Left lobe of liver (tissue), 2 donors: ENCODE measurements around the gene FCN2. TPM values are rescaled to one million over a fixed set of nuclear protein-coding genes. Genes with fewer than 3 reads are reported as not detected.

Experiments used
- ATAC-seq: fragments of 200-7000 bp; cut with Tn5 transposase; one replicate; pipeline ENCODE4 v1.9.1; 2020; ENCODE audit warnings: mild to moderate bottlenecking, moderate library complexity
- DNase-seq: peaks from one replicate; pipeline ENCODE4 v3.0.0-alpha.2; 2020; ENCODE audit warnings: low spot score
- total RNA-seq: library from RNA; stranded (reverse); gene quantifications from one replicate; pipeline ENCODE4 v1.2.1, GENCODE V29; 2021
- donor health status: DM: no; HTN: no; CAD: no; lungs with moderate emphysema.
- donor health status: DM: no; HTN: yes; CAD: no.

FCN2 gene
- 95.7 TPM for total RNA-seq

GRCh38 chr9:134880484-134881312 lies at the start of gene FCN2:
Gene FCN2, plus strand, starts transcription at chr9:134880810. Its CDS starts 12 bp downstream, at chr9:134880822.
- DNase-seq (peak; percentile 49), ATAC-seq (peak; percentile 61)

DNA sequence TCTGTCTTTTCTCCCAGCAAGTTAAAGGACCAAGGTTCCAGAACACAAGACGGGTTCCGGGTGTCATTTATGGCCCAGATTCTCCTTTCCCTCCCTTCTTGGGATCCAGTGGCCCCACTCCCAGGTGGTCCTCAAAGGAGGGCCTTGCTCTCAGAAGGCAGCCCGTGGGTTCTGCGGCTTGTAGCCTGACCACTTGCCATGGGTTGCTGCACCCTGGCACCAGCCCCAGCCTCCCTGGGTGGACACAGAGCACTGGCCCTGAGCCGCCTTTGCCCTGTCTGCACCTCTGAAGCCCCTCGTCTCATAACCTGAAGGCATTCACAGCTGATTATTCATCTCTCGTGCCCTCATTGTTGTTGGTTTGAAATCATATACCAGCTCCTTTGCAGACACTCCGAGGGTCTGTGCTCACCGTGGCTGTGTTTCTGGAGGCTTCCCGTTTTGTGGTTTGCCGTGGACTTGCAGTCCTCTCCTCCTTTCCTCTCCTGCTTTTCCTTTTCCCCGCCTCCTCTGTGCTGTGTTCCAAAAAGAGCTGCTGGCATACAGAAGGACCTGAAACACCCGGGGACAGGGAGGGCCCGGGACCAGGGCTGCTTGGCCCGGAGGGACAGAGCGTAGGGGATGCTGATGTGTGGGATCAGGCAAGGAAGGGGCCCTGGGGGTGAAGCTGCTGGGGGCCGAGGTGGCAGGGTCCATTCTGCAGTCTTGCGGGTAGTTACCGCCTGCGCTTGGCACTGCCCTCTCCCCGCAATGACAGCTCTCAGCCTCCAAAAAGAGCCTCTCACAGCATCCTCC lies 49.5 kb upstream of the FCN2 start:
- ATAC-seq (no peak), DNase-seq (no peak)

GRCh38 chr9:134832471-134832870 lies 48.1 kb upstream of the FCN2 start:
- DNase-seq (no peak), ATAC-seq (no peak)

DNA sequence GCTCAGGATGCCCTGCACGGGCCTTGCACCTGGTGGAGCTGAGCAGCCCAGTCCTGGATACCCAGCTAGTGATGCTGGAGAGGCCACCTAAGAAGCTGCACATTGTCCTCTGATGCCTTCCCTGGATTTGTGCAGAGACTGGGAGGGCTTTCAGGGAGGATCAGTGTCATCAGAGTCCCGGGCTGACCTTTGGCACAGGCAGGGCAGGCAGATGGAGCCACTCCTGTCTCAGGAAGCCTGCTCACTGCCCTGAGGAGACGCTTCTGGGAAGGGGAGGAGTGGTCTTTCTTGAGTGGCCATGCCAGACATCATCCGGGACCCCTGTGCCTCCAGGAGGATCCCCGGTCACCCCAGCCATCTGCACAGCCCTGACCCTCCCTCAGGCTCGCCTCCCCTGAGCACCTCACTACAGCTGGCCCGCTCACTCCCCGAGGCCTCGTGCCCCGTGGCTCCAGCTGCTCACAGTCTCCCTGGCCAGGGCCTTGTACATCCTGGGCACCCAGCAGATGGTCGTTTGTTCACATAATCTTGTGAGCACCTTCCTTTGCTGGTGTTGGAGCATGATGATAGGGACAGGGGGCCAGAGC lies 47.2 kb upstream of the FCN2 start:
- DNase-seq (no peak), ATAC-seq (no peak)

DNA sequence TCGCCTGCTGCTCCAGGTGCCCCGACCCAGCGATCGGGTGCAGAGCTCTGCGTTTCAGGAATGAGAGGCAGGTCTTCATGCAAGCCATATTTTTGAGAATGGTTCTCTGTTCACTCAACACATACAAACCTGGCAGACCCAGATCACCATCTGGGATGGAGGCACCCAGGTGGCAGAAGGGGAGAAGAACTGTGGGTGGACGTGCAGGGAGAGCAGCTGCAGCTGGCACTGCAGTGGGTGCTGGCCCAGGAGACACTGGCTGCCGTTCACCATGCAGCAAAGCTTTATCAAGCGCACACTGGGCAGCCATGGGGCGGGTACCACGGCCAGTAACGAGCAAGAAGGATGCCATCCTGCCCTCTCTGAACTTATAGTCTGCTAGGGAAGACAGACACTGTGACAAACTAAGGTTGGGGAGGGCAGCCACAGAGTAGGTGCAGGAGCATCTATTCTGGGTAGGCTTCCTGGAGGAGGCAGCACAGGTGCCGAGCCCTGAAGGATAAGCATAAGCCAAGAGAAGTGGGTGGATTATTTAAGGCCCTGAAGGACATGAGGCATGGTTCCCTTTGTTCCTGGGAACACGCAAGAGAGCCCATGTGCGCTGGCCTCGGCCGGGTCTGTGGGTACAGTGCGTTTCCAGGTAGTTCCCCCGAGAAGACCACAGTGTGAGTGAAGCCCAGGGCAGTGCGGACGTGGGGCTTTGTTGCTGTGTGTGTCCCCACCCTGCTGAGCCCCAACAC lies 46.2 kb upstream of the FCN2 start:
- ATAC-seq (no peak), DNase-seq (no peak)

DNA sequence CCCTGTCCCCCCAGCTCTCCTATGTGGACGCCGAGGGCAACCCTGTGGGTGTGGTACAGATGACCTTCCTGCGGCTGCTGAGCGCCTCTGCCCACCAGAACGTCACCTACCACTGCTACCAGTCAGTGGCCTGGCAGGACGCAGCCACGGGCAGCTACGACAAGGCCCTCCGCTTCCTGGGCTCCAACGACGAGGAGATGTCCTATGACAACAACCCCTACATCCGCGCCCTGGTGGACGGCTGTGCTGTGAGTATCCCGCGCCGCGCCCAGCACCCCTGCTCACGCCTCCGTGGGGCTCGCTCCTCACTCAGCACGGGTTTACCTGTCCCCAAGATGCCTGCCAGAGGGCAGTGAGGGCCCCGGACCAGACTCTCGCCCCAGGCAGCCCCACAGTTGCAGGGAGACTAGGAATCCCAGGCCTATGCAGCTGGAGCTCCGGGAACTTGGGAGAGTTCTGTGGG lies 45.6 kb upstream of the FCN2 start:
- ATAC-seq = no peak

DNA sequence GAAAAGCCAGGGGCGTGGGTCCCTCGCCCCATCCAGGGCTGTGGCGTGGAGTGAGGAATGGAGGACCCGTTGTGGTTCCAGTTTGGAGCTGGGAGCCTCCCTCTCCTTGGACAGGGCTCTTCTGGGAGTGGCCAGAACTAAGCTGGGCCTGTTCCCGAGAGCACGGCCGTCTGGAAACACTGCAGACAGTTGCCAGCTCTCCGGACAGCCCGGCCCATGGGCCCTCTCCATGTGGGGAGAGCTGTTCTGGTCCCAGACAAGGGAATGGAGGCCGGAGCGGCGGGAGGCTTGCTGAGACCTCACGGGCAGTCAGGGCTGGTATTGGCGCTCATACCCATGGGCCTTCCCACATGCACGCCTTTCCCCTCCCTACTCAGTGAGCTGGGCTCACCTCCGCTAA lies 45.2 kb upstream of the FCN2 start:
- ATAC-seq = no peak
- no peak for DNase-seq

More for the DNA sequence above, 45.6 kb upstream of the FCN2 start:
- DNase-seq = no peak

DNA sequence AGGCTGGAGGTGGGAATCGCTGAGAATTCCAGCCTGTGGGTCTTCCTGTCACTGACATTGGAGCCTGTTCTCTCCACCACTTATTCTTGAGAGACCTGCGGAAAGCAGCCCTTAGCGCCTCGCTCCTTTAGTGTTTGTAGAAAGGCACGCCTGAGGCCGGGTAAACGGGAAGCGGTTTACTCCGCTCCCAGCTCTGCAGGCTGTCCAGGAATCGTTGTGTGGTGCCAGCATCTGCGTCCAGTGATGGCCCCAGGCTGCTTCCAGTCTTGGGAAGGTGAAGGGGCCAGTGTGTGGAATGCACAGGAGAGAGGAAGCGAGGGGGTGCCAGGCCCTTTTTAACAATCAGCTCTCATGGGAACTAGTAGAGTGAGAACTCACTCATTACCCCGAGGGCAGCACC lies 44.6 kb upstream of the FCN2 start:
- DNase-seq (no peak), ATAC-seq (no peak)

DNA sequence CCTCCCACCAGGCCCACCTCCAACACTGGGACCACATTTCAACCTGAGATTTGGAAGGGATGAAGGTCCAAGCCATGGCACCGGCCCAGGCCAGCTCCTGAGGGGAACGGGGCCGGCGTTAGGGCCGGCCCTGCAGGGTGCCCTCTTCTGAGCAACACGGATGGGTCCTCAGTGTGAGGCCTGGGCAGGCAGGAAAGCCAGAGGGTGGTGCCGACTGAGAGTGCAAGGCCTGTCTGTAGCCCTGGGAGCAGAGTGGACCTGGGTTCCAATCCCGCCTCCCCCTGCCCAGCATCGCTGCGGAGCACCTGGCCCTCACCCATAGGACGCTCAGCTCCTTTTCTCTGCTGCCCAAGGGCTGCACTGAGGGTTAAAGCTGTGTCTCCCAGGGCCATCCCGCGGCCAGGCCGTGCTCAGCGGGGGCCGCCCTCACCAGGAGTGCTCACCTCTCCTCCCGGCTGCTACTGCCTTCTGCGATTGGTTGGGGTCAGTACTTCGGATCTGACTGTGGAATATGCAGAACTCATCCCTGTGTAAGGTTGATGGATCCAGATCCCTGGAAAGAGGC lies 44.1 kb upstream of the FCN2 start:
- ATAC-seq (no peak), DNase-seq (no peak)

DNA sequence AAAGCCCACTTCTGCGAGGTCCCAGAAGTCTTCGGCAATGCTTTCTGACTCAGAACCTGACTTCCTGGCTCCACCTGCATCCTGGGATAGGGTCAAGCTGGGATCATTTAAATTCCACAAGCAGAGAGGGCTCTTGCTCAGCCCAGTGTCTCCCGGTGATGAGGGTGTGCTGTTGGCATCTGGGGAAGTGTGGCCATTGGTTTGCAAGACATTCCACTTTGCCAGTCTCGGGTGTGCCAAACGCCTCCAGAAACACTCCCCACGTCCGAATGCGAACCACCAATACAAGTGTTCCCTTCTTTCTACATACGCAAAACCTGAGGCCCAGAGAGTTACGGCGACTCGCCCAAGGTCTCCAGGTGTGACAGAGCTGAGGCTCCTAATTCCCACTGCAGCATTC lies 43.1 kb upstream of the FCN2 start:
- DNase-seq (no peak), ATAC-seq (no peak)

DNA sequence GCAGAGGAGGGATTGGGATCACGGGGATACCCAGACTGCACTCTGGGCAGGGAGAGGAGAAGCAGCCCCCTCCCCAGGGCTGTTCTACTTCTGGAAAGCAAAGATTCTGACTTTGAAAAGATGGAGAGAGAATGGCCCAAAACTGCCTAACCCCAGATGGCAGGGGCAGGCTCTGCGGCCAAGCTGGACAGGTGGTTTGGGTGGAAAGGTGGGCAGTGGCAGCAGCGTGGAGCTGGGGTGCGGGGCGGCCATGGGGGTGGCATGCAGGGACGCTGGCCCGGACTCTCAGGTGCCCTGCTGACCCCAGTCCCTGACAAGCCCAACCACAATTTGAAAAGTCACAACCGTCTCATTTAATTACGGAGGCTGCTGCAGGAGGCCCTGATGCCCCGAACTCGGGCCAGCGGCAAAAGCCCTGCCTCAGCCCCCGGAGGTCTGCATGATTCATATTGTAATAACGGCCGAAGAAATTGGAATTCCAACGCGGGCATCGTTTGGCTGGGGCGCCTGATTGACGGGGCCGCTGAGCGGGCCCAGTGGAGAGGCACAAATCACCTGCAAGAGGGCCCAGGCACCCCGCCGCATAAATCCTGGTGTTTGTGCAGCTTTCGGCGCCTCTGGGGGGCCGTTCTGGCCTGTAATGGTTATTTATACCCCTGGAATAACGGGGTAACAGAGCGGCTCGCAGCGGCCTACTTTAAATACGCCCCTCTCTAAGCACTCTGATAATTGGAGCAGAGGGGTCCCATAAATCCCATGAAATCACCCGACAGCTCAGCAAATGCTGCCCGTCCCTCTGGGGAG lies 41.8 kb upstream of the FCN2 start:
- no peak for DNase-seq
- ATAC-seq = no peak

DNA sequence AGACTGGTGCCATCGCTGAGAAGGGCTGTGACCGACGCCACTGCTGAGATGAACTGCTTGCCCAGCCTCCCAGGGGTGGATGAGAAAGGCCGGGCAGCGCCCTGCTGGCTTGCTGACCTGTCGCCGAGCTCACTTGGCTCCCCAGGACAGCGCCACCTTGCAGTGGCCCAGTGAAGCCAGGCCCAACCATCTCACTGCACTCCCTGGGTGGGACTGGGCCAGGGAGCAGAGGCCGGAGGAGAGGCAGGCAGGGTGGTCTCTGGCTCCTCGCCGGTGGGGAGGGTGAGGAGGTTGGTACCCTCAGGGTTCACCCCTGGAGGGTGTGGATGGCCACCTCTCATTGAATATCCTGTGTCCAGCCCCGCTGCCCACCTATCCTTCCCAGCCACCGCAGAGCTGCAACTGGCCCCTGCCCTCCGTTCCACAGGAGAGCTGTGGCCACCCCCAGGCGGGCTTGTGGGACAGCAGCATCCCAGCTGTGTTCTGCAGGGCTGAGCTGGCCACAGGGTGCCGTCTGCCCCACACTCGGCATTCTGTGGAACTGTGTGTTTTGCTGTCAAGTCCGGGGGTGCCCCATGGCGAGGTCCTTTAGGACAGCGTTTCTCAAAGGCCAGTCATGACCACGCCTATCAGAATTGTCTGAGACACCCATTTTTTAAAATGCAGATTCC lies 41.0 kb upstream of the FCN2 start:
- DNase-seq (no peak), ATAC-seq (no peak)

GRCh38 chr9:134840511-134840910 lies 40.1 kb upstream of the FCN2 start:
- DNase-seq (no peak), ATAC-seq (no peak)

GRCh38 chr9:134841180-134841904 lies 39.3 kb upstream of the FCN2 start:
- DNase-seq = no peak

DNA sequence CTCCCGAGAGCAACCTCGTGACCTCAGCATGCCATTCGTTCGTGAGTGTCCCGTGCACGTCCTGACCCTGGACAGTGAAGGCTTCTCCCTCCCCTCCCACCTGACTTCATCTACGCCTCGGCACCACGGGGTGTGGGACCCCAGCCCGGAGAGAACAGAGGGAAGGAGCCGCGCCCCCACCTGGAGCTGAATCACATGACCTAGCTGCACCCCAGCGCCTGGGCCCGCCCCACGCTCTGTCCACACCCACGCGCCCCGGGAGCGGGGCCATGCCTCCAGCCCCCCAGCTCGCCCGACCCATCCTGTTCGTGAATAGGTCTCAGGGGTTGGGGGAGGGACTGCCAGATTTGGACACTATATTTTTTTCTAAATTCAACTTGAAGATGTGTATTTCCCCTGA lies 38.3 kb upstream of the FCN2 start:
- ATAC-seq (no peak), DNase-seq (no peak)

More at GRCh38 chr9:134841180-134841904, 39.3 kb upstream of the FCN2 start:
- ATAC-seq = no peak

DNA sequence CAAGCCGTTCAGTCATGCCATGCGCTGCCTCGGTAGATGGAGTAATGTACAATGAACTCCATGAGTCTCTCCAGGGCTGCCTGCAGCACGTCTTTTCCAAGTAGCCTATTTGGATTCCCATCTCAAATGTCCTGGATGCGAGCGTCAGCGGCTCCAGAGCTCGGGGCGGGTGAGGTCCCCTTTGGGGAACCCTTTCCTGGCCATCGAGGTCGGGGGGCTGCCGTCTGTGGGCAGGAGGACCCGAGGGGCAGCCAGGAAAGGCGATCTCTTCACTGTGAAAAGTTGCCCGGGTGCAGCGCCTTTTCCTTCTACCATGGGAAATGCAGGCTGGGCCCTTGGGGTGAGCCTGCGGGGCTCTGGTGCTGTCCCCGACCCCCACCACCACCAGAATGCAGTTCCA lies 36.9 kb upstream of the FCN2 start:
- no peak for DNase-seq
- ATAC-seq = no peak

DNA sequence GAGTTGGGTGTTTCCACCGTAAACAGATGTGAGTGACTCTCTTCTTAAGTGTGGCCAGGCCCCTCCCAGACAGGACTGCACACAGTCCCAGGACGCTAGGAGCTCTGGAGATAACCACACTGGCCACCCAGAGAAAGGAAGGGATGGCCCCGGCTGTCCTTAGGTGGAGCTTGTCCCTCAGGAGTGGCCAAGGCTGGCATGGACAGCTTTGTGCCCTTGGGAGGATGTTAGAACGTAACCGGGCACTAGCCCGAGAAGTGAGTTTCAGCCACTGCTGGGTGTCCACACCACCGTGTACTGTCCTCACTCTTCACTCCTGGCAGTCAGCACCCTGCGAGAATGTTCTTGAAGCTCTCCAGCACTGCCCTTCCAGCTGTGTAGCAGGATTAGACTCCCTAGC lies 35.8 kb upstream of the FCN2 start:
- ATAC-seq = no peak

GRCh38 chr9:134846187-134846586 lies 34.4 kb upstream of the FCN2 start:
- ATAC-seq (no peak), DNase-seq (no peak)

More for the DNA sequence above, 35.8 kb upstream of the FCN2 start:
- DNase-seq = no peak

GRCh38 chr9:134846699-134847098 lies 33.9 kb upstream of the FCN2 start:
- DNase-seq (no peak), ATAC-seq (no peak)
